Measurements from ENCODE around the gene PRDM10. TPM values are rescaled to one million over a fixed set of nuclear protein-coding genes. Genes with fewer than 3 reads are reported as not detected.

PRDM10 gene
- polyA plus RNA-seq, 1 donor: 5.1 TPM

- DNase-seq: no peak
These were observed 63.1 kb downstream of the PRDM10 start for GRCh38 chr11:129939510-129939909.

DNA sequence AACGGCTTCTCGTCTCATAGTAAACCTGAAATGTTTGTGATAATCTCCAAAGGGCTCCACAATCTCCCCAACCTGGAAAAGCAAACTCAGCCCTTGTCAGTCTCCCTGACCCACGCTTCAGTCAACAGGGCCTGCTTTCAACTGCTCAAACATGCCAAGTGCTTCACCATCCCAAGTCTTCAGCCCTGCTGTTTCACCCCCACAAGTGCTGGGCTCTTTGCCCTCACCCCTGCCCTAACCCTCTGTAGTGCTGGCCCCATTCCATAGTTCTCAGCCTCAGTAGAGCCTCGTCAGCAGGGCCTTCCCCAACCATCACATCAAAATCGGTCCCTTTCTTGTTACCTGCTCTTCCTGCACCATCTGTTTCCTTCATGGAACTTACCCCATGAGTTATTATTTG lies 63.9 kb downstream of the PRDM10 start:
- no peak for DNase-seq

DNA sequence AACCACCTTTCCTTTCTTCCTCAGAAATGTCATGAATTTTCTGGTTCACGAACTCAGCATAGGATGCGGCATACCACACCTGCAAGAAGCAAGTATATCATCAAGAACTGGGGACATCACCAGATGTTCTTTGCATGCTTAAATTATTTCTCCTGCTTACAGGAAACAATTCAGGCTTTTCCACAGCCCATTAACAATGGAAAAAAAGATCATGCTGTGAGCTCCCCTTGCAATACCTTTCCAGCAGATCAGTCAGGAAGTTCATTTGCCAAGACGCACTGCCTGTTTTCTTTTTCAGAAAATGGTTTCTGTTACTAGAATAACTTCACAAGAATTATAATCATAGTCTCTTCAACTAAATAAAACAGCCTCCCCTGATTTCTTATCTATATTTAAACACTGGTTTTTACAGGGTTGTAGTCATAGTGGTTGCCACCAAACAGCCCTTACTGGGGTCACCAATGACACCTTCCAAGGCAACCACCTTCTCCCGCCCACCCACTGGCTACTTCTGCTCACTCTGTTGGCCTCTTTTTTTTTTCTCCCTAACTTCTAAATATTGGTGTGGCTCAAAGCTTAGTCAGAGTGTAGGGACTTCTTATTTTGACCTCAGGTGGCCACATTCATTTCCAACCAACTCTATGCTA lies 64.9 kb downstream of the PRDM10 start:
- DNase-seq: no peak

DNA sequence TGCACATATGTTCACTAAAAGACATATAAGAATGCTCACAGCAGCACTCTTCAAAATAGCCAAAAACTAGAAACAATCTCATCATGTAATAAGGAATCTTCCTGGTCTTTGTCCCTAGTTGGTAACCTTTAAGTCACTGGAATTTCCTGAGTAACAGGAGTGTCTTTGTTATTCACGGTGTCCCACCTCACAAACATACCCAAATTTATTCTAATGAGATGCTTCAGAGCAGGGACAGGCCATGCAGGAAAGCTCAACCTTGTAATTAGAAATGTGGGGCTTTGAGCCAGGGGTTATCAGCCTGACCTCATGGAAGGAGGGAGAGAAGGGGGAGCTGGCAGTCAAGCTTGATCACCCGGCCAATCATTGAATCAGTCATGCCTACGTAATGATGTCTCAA lies 66.9 kb downstream of the PRDM10 start:
- DNase-seq: no peak

GRCh38 chr11:129933891-129934290 lies 68.7 kb downstream of the PRDM10 start:
- no peak for DNase-seq

DNA sequence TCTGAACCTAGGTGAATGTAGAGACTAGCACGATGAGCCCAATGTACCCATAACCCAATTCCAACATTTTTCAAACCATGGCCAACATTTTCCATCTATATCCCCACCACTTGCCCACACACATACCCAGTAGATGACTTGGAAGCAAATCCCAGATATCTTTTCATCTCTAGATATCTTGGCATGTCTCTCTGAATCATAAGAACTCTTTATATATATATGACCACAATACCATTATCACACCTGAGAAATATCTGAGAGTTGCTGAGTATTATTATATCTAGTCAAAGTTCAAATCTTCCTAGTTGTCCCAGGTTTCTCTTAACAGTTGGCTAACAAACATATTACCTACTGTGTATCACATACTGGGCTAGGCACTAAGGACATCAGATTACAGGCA lies 69.4 kb downstream of the PRDM10 start:
- DNase-seq: no peak

- no peak for DNase-seq
These were observed 70.1 kb downstream of the PRDM10 start for GRCh38 chr11:129932381-129933067.

GRCh38 chr11:129930743-129931142 lies 71.9 kb downstream of the PRDM10 start:
- DNase-seq: no peak

DNA sequence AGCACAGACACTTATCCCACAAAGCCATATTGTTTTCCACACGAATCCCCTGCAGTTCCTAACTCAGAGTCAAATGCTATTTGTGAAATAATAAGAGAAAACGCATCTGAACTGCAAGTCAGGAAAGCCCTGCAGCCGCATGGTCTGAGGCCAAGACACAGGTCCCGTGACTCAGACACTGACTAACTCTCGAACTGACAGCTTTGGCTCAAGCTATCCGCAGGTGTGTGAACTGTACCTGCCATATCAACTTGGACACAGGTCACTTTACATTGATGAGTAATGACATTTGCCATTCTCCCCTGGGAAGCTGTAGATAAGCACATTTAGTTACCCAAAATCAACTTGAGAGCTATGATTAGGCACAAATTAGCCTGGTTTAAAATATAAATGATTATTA lies 72.3 kb downstream of the PRDM10 start:
- DNase-seq: no peak

GRCh38 chr11:129929721-129930120 lies 72.9 kb downstream of the PRDM10 start:
- no peak for DNase-seq

- DNase-seq: no peak
These were observed 73.5 kb downstream of the PRDM10 start for GRCh38 chr11:129928923-129929692.

GRCh38 chr11:129922674-129923073 lies 80.0 kb downstream of the PRDM10 start:
- no peak for DNase-seq

GRCh38 chr11:129918361-129918760 lies 84.3 kb downstream of the PRDM10 start:
- no peak for DNase-seq

DNA sequence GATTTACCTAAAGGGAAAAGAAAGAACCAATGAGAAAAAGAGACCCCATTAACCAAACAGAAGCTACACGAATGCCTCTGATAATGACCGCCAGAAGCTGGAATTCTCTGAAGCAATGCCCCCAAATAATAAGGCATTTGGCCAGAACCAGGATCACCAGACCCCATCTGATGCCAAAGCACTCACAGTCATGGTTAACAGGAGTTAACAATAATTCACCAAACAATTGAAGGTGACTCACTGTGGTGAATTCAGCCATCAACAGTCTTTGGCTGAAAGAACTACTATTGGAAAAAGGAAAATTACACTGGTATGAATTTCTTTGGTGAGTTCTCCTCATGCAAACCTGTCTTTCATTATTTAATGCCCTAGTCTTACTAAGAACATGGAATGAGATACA lies 85.4 kb downstream of the PRDM10 start:
- no peak for DNase-seq

- DNase-seq: no peak
These were observed 91.3 kb downstream of the PRDM10 start for GRCh38 chr11:129911298-129911697.

GRCh38 chr11:129910360-129910759 lies 92.3 kb downstream of the PRDM10 start:
- DNase-seq: no peak

GRCh38 chr11:129905402-129905801 lies 97.2 kb downstream of the PRDM10 start:
- no peak for DNase-seq

DNA sequence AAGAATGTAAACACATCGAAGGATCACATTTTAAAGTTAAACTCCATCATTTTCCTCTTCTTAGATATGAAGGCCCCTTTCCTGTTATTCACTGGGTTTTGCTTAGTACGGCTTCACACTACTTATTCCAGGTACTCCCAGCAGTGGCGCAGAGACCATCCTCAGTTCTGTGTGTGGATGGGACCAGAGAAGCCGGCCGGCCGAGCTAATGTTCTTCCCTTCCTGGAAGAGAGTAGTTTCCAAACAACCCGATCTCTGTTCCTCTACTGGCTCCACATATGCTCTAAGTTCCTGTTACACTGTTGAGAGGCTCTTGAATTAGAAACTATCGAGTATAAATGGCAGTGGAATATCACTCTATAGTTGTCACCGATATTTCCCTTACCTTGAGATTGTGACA lies 106.6 kb downstream of the PRDM10 start:
- no peak for DNase-seq

- DNase-seq: peak; percentile 85
These were observed 107.3 kb downstream of the PRDM10 start, which contains the start of gene NFRKB for GRCh38 chr11:129895126-129896041. NFRKB (minus strand) TSS chr11:129895578; CDS start chr11:129892849, 2,729 bp downstream.

GRCh38 chr11:129894278-129895125 lies 108.1 kb downstream of the PRDM10 start:
- DNase-seq: no peak

DNA sequence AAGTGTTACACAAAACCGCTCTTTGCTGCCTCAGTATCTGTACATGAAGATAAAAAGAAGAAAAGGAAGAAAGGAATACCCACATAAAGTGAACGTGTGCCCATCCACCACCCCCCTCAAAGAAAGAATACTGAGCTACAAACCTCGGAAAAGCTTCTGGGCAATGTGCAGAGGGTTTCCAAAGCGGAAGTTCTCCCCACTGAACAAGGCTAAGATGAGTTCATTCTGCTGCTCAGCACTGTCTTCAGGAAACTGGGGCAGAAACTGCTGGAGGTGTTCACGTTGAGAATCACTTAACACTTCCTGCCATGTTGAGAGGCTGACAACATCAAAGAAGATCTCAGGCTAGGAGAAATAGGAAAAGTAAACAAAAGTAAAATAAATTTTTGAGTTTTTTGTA lies 114.2 kb downstream of the PRDM10 start:
- DNase-seq: no peak

DNA sequence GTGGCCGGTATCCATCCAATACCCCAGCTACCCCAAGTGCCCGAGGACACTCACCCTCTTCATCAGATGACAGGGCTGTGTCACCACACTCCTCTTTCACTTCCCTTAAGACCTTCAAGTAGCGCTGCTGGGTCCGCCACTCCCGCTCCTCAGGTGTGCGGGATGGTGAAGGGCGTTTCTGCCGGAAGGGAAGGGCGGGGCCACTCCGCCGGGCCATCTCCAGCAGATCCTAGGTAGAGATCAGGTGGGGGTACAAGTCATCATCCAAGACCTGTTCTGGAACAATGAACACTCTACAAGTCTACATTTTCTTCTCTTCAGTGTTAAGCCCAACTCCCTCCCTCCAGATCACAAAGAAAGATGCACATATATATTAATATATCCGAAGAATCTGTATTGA lies 117.3 kb downstream of the PRDM10 start:
- DNase-seq: no peak
